ENCODE results near the gene UBE2B. TPM values are rescaled to one million over a fixed set of nuclear protein-coding genes. Genes with fewer than 3 reads are reported as not detected.
"Not testable (repeated sequence)": the region's sequence is repeated elsewhere in the genome, so short reads cannot be mapped to it uniquely, and the experiment has no call there.

UBE2B gene
- total RNA-seq, 2 donors from 2014 or later, result 62.6 to 89.5 TPM

DNA sequence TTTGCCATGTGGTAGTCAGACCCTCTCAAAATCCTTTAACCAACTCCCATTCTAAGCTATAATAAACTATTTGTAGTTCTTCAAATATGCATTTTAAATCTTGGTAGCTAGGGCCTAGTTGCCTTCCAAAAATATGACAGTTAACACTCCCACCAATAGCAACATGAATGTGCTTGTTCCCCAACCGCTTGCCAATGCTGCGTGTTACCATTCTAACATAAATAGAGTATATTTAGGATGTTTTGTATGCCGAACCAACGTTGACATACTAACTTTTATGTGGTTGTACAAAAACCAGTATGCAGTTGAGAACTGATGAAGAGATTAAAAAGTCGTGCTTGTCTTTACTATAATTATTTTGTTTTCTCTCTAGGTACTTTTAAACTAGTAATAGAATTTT lies 9.0 kb downstream of the UBE2B start:
- Mint-ChIP-seq H3K4me1 (ENCODE audit: low read depth in 2 of 2) (peaks cover 17 to 26% of the 10 kb centered on the region in 2 donors), H3K4me3 (no peak overlapping the region), H3K27ac (no peak overlapping the region), H3K27me3 (no peaks in the 10 kb centered on the region), H3K9me3 (no peaks in the 10 kb centered on the region), H3K36me3 (peaks cover 15% of the 10 kb centered on the region)
- no peak for ATAC-seq
- DNase-seq (ENCODE audit: low spot score), result no peak

DNA sequence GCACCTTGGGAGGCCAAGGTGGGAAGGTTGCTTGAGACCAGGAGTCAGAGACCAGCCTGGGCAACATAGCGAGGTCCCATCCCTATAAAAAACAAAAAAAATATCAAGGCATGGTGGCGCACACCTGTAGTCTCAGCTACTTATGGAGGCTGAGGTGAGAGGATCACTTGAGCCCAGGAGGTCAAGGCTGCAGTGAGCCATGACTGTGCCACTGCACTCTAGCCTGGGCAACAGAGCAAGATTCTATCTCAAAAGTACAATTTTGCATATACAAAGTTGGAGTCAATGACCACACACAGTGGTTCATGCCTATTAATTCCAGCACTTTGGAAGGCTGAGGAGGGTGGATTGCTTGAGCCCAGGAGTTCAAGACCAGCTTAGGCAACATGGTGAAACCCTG lies 10.8 kb downstream of the UBE2B start:
- DNase-seq (ENCODE audit: low spot score); H3K4me3 Mint-ChIP-seq; H3K27ac Mint-ChIP-seq; H3K27me3 Mint-ChIP-seq; H3K9me3 Mint-ChIP-seq; ATAC-seq: not testable (repeated sequence)
- Mint-ChIP-seq H3K4me1 (ENCODE audit: low read depth in 2 of 2) (peaks cover 15 to 16% of the 10 kb centered on the region in 2 donors), H3K36me3 (peaks cover 15% of the 10 kb centered on the region)

- DNase-seq (ENCODE audit: low spot score), result no peak
- no peaks in the 10 kb centered on the region for H3K27me3 Mint-ChIP-seq
- peak overlapping the region; percentile 70 to 91 for H3K27ac Mint-ChIP-seq
- ATAC-seq, result no peak
- H3K9me3 Mint-ChIP-seq, result no peaks in the 10 kb centered on the region
- peak overlapping the region; percentile 25 for H3K4me3 Mint-ChIP-seq
- peaks cover 15% of the 10 kb centered on the region for H3K36me3 Mint-ChIP-seq
- peaks cover 12 to 14% of the 10 kb centered on the region in 2 donors for H3K4me1 Mint-ChIP-seq (ENCODE audit: low read depth in 2 of 2)
Measured at GRCh38 chr5:134383980-134384697, 12.8 kb downstream of the UBE2B start.

- H3K36me3 Mint-ChIP-seq, result peaks cover 24% of the 10 kb centered on the region
- no peaks in the 10 kb centered on the region for H3K9me3 Mint-ChIP-seq
- H3K4me1 Mint-ChIP-seq (ENCODE audit: low read depth in 2 of 2), result peaks cover 14% of the 10 kb centered on the region in 2 donors
- H3K27ac Mint-ChIP-seq, result no peak overlapping the region
- H3K4me3 Mint-ChIP-seq, result no peak overlapping the region
- no peak for ATAC-seq
- no peak for DNase-seq (ENCODE audit: low spot score)
- no peaks in the 10 kb centered on the region for H3K27me3 Mint-ChIP-seq
Measured at GRCh38 chr5:134387443-134387842, 16.1 kb downstream of the UBE2B start.

DNA sequence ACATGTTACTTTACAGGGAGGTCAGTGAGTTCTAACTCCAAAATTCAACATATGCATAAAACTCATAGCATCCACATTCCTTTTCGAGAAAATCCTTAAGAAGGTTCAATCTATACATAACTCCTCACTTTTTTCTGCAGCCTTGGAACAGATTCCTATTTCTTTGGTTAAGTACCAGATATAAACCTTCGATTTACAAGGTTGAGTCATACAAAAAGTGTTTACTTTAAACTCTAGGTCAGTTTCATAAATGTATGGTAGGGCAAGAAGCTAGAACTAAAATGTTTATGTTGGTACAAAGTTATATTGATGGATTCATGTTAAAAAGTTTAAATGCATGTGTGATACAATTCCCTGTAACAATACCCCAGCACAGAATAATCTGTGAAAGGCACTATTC lies 20.9 kb downstream of the UBE2B start:
- ATAC-seq, result no peak
- Mint-ChIP-seq H3K4me1 (ENCODE audit: low read depth in 2 of 2) (peaks cover 0 to 2% of the 10 kb centered on the region in 2 donors), H3K9me3 (no peaks in the 10 kb centered on the region), H3K4me3 (no peak overlapping the region), H3K27me3 (no peaks in the 10 kb centered on the region), H3K36me3 (peaks cover 16% of the 10 kb centered on the region), H3K27ac (no peak overlapping the region)
- no peak for DNase-seq (ENCODE audit: low spot score)

GRCh38 chr5:134394932-134395331 lies 23.6 kb downstream of the UBE2B start:
- Mint-ChIP-seq H3K27ac (no peak overlapping the region), H3K4me3 (no peak overlapping the region), H3K4me1 (ENCODE audit: low read depth in 2 of 2) (peaks cover 0 to 5% of the 10 kb centered on the region in 2 donors), H3K36me3 (peaks cover 15% of the 10 kb centered on the region), H3K27me3 (no peaks in the 10 kb centered on the region), H3K9me3 (no peaks in the 10 kb centered on the region)
- ATAC-seq (no peak), DNase-seq (ENCODE audit: low spot score) (no peak)

GRCh38 chr5:134396274-134396673 lies 24.9 kb downstream of the UBE2B start:
- Mint-ChIP-seq H3K4me1 (ENCODE audit: low read depth in 2 of 2) (peaks cover 0 to 3% of the 10 kb centered on the region in 2 donors), H3K36me3 (peaks cover 11% of the 10 kb centered on the region), H3K9me3 (no peaks in the 10 kb centered on the region), H3K27me3 (no peaks in the 10 kb centered on the region), H3K4me3 (no peak overlapping the region), H3K27ac (no peak overlapping the region)
- DNase-seq (ENCODE audit: low spot score), result no peak
- no peak for ATAC-seq

DNA sequence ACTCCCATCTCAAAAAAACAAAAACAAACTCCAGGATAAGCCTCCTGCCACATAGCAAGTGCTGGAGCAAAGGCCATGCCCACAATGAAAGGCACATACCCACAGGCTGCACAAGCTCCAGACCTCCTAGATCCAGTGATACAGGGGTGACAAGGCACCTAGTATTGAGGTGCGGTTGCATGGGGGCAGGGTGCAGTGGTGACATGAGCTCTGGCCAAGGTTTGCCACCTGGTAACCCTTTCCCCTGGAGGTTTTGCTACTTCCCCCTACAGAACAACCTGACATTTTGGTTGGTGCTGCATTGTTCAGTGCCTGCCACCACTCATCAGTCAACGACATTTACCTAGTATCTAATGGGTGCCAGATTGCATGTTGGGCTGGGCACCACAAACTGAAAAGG lies 25.8 kb downstream of the UBE2B start:
- ATAC-seq (no peak), DNase-seq (ENCODE audit: low spot score) (no peak)
- Mint-ChIP-seq H3K27me3 (no peaks in the 10 kb centered on the region), H3K4me3 (no peak overlapping the region), H3K4me1 (ENCODE audit: low read depth in 2 of 2) (peaks cover 0 to 3% of the 10 kb centered on the region in 2 donors), H3K27ac (no peak overlapping the region), H3K36me3 (peaks cover 14% of the 10 kb centered on the region), H3K9me3 (no peaks in the 10 kb centered on the region)

GRCh38 chr5:134398609-134399155 lies 27.3 kb downstream of the UBE2B start:
- H3K9me3 Mint-ChIP-seq, result no peaks in the 10 kb centered on the region
- H3K27me3 Mint-ChIP-seq, result no peaks in the 10 kb centered on the region
- DNase-seq (ENCODE audit: low spot score) (no peak), ATAC-seq (no peak)
- H3K27ac Mint-ChIP-seq, result no peak overlapping the region
- H3K4me1 Mint-ChIP-seq (ENCODE audit: low read depth in 2 of 2), result peaks cover 0 to 3% of the 10 kb centered on the region in 2 donors
- H3K4me3 Mint-ChIP-seq, result no peak overlapping the region
- H3K36me3 Mint-ChIP-seq, result peaks cover 9% of the 10 kb centered on the region

DNA sequence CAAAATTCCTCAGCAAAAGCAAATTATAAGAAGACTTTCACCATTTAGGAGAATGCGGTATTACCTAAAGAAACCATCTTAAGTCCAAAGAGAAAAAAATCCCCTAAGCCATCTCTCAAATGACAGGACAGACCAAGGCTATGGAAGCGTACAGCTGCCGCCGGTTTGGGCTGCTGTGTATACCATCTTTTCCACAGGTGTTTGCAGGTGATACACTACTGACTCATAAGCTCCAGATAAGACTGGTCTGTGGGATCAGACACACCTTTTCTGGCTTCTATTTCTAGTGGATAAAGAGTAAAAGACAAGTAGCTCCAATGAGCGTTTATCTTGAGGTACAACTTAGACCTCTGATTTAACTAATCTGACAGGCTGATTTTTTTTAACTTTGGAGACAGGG lies 32.6 kb downstream of the UBE2B start:
- DNase-seq (ENCODE audit: low spot score), result no peak
- no peaks in the 10 kb centered on the region for H3K9me3 Mint-ChIP-seq
- H3K27ac Mint-ChIP-seq, result no peak overlapping the region
- peaks cover 5% of the 10 kb centered on the region for H3K36me3 Mint-ChIP-seq
- no peak overlapping the region for H3K4me3 Mint-ChIP-seq
- peaks cover under 1% of the 10 kb centered on the region in 2 donors for H3K4me1 Mint-ChIP-seq (ENCODE audit: low read depth in 2 of 2)
- no peaks in the 10 kb centered on the region for H3K27me3 Mint-ChIP-seq
- no peak for ATAC-seq

GRCh38 chr5:134406390-134406789 lies 35.0 kb downstream of the UBE2B start:
- ATAC-seq, result no peak
- H3K4me1 Mint-ChIP-seq (ENCODE audit: low read depth in 2 of 2), result peaks cover 17 to 18% of the 10 kb centered on the region in 2 donors

GRCh38 chr5:134409321-134409720 lies 38.0 kb downstream of the UBE2B start:
- no peaks in the 10 kb centered on the region for H3K27me3 Mint-ChIP-seq
- no peak for DNase-seq (ENCODE audit: low spot score)
- H3K36me3 Mint-ChIP-seq, result no peaks in the 10 kb centered on the region
- H3K9me3 Mint-ChIP-seq, result no peaks in the 10 kb centered on the region
- no peak overlapping the region for H3K27ac Mint-ChIP-seq
- no peak overlapping the region for H3K4me3 Mint-ChIP-seq
- ATAC-seq, result no peak
- peaks cover 24% of the 10 kb centered on the region in 2 donors for H3K4me1 Mint-ChIP-seq (ENCODE audit: low read depth in 2 of 2)

More at GRCh38 chr5:134406390-134406789, 35.0 kb downstream of the UBE2B start:
- no peaks in the 10 kb centered on the region for H3K27me3 Mint-ChIP-seq
- no peak overlapping the region for H3K4me3 Mint-ChIP-seq
- no peak for DNase-seq (ENCODE audit: low spot score)
- H3K36me3 Mint-ChIP-seq, result peaks cover 5% of the 10 kb centered on the region
- no peaks in the 10 kb centered on the region for H3K9me3 Mint-ChIP-seq
- H3K27ac Mint-ChIP-seq, result no peak overlapping the region

DNA sequence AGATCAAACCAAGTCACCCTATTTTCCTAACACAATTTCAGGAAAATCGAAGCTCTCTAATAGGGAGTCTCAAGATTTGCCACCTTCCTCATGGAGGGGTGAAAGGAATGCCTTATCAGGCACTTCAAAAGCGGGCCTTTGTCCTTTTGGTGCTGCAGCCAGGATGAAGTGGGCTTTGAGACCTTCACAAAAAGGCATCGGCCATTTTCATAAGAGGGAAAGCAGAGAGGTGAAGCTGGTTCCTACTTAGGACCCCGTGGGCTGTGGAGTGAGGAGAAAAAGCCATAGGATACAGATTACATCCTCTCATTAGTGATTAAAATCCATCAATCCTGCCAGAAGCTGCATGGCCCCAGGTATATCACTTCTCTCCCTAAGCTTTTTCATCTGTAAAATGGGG lies 39.5 kb downstream of the UBE2B start:
- Mint-ChIP-seq H3K9me3 (no peaks in the 10 kb centered on the region), H3K27me3 (no peaks in the 10 kb centered on the region), H3K36me3 (no peaks in the 10 kb centered on the region), H3K4me1 (ENCODE audit: low read depth in 2 of 2) (peaks cover 24% of the 10 kb centered on the region in 2 donors), H3K27ac (peak overlapping the region; percentile 82 to 87), H3K4me3 (peak overlapping the region; percentile 95)
- DNase-seq (ENCODE audit: low spot score) (no peak), ATAC-seq (no peak)

DNA sequence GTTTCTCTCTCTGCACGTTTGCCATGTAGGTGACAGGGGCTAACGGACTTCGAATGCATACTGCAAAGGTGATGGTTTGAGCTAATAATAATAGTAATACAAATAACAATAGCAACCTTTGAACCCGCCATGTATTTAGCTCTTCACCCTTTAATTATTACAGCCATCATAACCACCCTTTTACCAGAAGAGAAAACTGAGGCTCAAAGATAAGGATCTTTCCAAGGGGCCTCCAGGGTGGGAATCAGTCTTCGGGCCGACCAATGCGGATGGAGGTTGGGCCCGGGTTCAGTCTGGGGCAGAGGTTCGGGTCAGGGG lies 39.8 kb downstream of the UBE2B start:
- Mint-ChIP-seq H3K36me3 (no peaks in the 10 kb centered on the region), H3K4me1 (ENCODE audit: low read depth in 2 of 2) (peaks cover 24% of the 10 kb centered on the region in 2 donors), H3K4me3 (peak overlapping the region; percentile 95), H3K27me3 (no peaks in the 10 kb centered on the region), H3K27ac (peak overlapping the region; percentile 82 to 87), H3K9me3 (no peaks in the 10 kb centered on the region)
- ATAC-seq (no peak), DNase-seq (ENCODE audit: low spot score) (no peak)

All from natural killer cell treated with Interleukin-12 subunit alpha and Interleukin-12 subunit beta and Interleukin-15 and Interleukin-18, amount 100 ng/mL, for 72 hours (primary cell).